ENCODE results near the gene LMNB1.

The LMNB1 gene

DNA sequence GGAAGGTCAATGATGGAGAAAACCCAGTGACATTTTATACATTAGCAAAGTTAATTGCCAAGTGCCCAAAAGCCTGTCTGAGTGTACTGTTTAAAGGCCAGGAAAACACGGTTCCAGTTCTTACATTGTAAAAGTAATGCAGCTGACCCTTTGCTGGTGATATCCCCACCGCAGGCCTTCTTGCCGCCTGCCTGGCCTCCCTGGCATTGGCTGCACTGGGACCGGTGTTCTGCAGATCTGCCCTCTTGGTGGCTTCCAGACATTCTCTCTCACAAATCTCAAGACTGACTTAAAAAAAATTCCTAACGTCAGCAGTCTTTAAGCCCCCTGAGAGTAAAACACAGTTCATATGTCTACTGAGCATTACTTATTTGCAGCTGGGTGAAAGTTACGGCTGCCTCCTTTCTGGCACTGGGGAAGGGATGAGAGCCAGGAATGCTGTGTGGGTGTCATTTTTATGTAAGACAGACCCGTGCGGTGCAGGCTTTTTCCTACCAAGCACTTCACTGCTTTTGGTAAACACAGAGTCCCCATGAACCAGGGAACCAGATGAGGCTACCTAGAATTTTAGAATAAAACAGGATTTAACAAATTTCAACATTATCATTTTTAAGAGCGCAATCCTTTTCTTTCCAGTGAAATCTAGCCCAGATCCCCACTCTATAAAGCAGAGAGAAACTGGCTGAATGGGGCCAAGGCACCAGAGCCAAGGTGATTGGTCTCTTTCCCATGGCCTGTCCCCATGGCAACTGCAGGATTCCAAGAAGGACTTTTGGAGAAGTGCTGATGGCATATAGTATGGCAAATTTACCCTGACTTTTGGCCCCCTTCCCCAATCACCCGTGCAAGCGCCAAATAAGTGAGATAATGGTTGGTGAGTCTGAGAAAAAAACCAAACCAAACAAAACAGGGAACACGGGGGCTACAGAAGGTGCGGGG, 80.8 kb downstream of the LMNB1 start:
- DNase-seq = no peak

DNA sequence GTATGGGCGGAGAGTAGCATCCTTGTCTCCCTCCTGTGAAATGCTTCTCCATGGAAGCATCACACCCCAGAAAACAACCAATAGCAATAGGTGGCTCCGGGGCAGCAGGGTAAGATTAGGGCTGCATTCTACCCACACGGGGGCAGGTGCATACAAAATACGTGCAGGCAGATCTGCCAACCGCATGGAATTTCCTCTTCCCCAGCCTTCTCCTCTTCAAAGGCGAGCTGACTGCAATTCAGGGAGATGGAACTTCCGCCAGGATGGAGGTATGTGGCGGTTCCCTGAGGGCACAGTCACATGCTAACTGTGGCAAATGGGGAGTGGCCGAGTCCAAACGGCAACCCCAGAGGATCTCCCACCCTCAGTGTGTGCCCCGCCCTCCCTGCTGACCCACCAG, 81.5 kb downstream of the LMNB1 start:
- DNase-seq = no peak

DNA sequence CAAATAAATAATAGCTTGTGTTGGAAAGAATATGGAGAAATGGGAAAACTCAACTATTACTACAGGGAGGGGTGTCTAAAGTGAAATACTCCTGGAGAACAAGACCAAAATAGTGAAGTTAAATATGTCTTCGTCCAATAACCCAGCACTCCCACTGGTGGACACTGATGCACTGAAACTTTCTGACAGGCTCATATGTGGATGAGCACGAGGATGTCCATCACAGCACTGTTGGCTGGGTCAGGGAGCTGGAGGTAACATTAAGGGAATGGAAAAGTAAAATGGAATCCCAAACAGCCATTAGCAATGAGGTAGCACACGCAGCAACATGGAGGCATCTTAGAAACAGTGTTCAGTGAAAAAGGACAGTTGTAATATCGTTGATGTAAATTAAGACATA, 86.5 kb downstream of the LMNB1 start:
- no peak for DNase-seq

DNA sequence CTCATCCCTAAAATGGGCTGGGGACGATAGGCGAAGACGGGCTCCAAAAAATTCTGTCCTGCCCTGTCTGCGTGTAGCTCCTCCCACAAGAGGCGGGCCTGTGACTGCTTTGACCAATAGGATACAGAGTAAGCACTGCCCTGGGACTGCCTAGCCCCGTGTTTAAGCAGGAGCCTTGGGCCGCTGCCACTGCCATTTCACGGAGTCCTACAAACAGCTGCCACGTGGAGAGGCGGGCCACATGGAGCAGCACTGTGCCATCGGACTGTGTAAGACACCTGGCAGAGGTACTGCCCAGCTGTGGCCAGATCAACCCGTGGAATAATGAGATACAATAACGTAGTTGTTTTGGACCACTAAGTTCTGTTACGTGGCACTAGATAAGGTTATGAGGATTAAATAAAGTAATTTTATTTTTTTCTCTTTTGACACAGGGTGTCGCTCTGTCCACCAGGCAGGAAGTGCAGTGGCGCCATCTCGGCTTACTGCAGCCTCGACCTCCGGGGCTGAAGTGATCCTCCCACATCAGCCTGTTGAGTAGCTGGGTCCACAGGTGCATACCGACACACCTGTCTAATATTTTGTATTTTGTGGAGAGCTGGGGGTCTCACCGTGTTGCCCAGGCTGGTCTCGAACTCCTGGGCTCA, 87.2 kb downstream of the LMNB1 start:
- DNase-seq = no peak

DNA sequence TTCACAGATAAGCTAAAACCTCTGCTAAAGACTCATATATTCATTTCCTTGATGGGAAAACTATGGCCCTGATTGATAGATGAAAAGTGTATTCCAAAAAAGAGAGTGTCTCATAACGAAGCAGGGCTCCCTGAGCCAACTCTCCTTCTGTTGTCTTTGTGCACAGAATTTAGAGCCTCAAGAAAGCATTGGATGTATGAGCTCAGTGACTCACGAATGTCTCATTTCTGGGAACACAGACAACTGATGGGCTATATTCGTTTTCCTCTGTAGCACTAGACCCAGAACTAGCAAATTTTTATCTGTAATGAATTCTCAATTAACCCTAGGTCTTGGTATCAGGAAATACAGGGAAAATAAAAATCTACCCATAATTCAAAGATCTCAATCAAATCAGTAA, 88.4 kb downstream of the LMNB1 start:
- DNase-seq = no peak

DNA sequence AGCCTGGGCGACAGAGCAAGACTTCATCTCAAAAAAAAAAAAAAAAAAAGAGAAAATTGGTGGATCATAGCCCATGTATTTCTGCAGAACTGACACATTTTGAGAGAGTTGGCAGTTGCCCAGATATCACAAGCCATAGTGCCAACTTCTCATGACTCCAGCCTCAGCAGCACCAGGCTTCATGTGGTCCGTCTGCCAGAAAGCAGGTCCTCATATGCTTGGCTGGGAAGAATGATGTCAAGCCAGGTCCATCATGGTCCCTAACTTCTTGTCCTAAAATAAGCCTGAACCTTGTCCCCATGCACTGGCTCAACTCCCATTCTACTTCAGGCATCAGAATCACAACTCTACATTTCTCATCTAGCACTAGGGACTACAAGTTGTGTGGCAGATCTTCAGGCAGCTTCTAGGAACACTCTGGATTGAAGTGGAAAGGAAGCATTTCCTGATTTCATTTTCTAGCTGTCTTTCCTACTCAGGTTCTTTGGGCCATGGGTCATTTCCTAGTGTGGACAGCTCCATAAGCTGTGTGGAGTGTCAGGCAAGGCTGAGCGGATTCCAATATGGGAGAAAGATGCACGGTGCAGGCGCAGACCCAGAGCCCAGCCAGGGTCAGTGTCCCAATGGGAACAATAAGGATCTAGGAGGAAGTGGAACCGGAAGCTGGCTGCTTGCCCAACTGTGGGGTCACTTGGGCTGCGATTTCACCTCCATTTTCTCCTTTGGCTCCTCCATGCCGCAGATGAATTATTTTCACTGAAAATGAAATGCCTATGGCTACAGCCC, 90.1 kb downstream of the LMNB1 start:
- DNase-seq = no peak

DNA sequence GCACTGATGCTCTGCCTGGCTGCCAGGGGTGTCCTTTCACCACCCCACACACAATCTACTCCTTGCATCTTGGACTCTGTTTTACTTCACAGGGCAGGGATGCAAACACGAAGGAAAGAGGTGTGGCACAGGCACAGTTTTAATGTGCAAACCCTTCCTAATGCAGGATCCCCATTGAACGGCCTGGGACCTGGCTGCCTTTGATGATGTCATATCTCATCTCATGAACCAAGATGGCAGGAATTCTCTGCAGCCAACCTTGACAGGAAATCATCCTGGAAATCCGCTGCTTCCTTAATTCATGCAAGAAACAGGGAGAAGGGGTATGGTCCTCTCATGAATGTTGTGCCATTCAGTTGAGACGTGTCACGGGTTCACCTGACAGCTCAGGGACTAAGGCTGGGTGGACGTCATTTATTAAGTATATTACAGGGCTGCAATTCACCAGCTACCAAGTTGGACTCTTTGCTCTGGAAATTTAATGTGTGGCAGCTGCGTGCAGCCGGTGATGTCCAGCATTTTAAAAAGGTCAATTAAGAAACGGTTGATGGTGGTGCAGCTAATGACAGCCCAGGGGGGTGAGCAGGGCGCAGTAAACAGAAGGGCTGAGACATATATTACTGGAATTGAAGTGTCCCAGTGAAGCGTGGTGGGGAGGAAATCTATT, 91.5 kb downstream of the LMNB1 start:
- no peak for DNase-seq

DNA sequence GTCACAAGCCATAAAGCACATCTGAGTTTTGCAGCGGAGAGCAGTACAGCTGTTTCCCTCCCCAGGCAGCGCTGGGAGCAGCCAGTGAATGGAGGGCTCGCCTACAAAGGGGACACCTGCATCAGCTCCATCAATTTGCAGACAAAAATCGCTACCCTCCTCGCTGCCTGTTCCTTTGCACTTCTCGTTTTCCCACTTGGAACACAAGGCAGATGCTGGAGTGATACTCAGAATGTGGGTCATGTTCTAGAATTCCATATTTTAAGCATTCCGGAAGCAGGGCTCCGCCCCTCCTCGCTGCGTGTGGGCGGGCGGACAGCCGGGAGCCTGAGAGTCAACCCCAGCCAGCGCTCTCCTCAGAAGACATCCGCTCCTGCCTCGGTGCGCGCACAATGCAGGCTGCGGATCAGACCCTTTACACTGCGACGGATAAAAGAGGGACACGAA, 92.1 kb downstream of the LMNB1 start:
- peak; percentile 12 for DNase-seq

DNA sequence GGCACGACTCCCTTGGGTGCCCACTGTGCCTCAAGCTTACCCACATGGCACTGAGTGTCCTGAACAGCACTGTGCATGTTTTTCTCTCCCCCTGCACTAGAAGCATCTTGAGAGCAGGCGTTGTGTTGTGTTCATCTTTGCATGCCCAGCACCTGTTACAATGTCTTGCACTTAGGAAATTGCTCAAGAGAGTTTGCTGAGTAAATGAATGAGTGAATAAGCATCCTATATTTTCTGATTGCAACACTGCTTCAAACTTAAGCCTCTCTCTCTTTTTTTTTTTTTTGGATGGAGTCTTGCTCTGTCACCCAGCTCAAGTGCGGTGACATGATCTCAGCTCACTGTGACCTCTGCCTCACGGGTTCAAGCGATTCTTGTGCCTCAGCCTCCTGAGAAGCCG, 94.5 kb downstream of the LMNB1 start:
- no peak for DNase-seq

DNA sequence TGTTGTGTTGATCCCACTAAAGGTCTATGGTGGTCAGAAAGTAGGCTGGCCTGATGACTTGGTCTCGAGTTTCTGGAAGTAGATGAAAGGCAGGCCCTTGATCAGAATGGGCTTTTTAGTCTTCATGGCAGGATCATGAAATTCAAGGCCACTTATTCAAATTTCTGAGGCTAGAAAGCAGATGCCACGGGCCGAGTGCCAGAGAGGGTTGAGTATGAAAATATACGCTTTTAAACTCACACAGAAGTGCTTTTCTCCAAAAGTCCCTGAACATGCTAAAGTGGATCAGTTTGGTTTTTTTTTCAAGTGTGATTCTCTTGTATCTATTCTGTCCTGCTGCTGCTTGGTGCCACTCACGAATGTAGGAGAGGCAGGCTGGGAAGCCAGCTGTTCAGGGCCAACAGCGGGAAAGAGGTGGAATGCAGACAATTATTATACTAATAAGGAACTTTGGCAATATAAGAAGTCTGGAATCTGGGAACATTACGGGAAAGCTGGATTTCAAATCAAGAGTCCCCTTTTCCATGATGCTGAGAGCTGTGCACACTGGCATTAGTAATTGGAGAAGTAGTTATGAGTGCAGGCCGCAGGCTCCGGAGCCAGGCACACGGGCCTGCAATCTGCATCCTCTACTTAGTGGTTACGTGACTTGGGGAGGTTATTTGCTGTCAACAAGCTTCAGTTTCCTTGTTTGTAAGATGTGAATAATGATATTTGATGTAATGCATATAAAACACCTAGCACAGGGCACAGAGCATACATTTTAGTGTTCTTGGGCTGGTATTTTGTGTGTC, 95.8 kb downstream of the LMNB1 start:
- no peak for DNase-seq

DNA sequence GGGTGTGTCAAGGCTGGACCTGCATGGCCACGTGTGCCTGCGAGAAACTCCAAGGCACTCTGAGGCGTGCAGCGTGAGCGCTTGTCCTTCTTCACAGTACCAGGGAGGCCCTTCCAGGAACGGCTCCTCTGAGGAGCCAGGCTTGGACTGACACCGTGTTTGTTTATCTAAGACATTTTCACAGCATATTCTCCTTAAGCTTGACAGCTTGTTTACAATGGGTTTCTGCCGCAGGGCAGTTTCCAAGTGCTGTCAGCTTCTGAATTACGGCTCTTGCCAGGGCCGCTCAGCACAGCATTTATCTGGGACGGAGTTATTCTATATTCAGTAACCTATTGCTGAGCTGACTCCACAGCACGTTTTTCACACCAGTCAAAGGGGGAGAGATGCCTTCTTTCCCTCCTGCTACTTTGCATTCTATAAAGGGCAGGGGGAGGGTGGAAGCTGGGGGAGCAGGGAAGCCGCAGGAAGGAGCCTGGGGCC, 98.4 kb downstream of the LMNB1 start:
- no peak for DNase-seq

DNA sequence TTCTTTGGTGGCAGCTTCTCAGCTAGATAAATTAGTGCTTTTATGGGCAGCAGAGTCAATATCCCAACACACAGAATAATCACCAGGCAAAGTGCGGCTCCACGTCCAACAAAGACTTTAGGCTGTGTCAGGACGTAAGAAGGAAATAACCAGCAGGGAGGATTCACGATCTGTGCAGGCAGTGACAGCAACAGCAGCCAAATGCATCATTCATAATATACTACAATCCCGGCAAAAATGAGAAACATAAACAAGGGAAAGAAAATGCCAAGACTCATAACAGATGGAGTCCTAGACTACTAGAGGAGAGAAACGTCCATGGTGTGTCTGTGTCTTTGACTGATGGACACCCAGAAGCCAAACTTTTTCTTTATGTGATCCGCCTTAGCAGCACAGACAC, 100.7 kb downstream of the LMNB1 start:
- no peak for DNase-seq

DNA sequence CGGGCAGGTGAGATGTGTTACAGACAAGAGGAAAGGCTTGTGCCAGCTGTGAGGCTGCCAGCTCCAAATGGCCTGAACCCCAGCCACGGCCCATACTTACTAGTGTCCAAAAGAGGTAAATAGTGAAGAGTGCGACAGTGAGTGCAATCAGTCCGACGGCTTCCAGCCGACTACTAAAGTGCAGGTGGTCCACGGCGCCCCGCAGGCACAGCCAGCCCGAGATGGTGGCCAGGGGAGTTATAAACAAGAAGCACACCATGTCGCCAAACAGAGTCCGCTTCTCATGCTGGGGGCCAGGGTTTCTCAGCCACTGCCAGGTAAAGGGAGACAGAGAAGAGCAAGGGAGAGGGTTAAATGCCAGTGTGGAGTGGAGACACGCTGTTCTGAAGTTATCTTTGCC, 101.1 kb downstream of the LMNB1 start:
- DNase-seq = no peak

DNA sequence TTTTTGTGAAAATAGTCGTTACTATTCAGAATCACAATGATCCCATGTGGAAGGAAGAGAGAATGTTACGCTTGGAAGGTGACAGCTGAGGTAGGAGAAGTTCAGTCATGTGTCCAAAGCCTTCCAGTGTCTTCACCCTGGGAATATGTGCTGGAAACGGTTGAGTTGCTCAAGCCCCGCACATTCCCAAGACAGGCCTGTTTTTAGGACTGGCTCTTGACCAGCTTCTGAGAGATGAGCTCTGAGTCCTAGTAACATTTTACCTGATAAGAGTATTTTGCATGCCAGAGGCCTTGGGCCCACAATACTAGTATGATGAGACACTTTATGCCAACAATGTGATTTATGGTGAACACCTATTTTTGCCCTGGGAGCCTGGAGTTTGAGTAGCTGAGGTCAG, 101.7 kb downstream of the LMNB1 start:
- DNase-seq = no peak

DNA sequence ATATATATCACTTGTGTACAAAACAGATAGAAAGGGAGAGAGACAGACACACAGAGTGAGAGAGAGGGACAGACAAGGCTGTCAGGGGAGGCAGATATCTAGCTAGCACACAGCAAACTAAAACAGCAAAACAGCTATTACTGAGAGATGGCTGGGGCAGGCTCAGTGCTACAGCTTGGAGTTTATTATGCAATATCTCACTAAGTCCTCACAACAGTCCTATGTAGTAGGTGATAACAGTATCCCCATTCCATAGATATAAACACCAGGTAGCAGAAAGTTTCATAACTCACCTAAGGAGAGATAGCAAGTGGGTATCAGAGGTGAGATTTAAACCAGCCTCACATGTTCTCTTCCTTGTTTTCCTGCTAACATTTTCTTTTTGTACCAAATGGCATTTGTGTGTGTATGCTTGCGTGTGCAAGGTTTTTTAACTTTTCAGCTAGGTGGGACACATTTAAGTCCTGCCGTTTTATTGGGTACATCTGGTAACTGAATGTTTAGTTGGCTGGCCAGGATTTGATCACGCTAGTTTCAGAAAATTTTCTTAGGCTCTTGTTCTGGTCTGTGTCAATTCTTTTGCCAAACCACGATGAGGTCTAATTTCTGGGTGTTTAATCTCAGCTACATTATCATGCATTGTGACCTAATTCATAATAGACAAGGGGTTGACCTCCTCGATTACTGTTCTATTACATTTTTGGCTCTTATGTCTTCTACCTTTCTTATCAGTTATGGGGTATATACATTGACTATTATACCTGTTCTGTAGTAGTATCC, 105.1 kb downstream of the LMNB1 start:
- DNase-seq = no peak

DNA sequence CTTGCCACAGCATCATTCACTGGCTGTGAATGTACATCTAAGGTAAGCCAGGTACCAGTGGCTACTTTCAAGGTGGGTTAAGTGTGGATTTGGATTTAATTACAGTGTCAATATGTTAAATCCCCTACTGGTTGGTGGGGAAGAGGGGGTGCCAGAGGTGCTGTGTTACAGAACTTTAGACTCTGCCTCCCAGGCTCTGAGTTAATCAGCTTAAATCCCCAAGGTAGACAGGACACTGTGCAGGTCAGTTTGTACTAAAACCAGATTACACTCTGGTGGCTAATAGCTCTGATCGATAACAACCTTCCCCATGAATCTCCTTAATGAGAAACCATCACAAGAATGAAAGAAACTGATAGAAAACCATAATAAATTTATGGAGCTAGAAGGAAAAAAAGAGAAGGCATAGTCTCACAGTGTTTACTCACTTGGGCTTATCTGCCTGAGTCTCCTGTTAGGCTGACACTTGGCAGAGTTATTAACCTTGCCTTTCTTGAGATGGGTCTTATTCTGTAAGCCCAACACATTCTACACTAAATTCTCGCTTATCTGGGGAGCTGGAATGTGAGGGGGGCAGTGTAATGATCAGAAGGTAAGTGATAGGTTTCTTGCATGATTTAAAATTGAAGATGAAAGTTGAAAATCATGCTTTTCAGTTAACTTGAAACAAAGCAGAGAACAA, 106.8 kb downstream of the LMNB1 start:
- DNase-seq = no peak

DNA sequence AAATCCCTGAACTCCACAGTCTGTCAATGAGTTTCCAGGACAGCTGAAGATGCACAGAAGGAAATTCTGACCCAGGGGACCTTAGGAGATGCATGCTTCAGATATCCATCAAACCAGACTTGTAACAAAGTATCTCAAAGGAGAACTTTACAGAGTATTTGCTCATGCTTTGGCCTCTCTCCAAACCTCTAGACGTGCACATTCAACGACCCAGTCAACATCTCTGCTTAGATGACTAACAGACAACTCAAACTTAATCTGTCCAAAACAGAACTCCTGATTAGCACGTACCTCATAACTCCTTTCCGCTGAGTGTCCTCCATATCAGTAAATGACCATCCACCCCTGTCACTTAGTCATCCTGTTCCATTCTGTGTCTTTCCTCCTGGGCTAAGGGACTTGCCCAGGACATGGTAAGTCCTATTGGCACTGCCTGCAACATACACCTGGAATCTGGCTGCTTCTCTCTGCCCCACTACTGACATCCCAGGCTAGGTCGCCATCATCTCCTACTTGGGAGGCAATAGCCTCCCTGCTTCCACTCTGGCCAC, 107.4 kb downstream of the LMNB1 start:
- DNase-seq = no peak
